Stimulated activated CD8-positive, alpha-beta memory T cell treated with anti-CD3 and anti-CD28 coated beads, Interleukin-4, amount 100 ng/mL, for 48 hours (primary cell): ENCODE results near the gene CORO2A.
"Not testable (repeated sequence)": the region's sequence is repeated elsewhere in the genome, so short reads cannot be mapped to it uniquely, and the experiment has no call there.

Experiments
- DNase-seq: peaks from one replicate; pipeline ENCODE4 v3.0.0-alpha.2; 2020

Gene CORO2A

DNA sequence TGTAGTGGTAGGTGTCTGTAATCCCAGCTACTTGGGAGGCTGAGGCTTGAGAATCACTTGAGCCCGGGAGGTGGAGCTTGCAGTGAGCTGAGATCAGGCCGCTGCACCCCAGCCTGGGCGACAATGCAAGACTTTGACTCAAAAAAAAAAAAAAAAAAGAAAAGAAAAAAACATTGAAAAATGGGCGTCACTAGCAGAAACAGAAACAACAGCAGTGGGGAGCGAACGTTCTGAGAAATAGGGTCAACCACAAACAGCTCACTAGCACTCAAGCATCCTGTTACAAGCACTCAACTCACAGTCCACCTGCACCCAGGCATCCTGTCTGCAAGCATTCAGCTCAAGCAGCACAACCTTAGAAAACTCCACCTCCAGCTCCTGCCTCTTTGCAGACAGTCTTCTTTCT lies 90.6 kb downstream of the CORO2A start:
- peak; percentile 77 for DNase-seq

DNA sequence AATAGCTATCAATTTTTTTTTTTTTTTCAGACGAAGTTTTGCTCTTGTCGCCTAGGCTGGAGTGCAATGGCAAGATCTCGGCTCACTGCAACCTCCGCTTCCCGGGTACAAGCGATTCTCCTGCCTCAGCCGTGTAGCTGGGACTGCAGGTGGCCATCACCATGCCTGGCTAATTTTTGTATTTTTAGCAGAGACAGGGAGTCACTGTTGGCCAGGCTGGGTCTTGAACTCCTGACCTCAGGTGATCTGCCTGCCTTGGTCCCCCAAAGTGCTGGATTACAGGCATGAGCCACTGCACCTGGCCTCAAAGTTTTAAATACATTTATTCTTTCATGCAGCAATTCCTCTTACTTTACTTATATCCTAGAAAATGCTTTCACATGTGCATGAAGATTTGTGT lies 91.0 kb downstream of the CORO2A start:
- DNase-seq = no peak

DNA sequence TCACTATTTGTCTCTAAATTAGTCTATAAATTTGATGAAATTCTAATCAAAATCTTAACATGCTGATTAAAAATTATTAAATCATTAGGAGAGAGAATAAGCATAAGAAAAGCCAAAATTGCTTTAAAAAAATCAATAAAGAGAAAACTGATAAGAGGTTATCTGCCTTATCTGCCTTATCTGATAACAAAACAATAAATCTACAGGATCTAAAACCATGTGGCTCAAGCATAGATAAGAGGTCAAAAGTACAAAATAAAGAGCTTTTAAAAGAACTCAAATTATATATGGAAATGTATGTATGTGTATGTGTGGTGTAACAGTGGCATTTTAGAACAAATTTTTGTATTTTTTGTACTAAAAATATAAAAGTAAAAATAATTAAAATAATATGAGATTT lies 92.0 kb downstream of the CORO2A start:
- no peak for DNase-seq

DNA sequence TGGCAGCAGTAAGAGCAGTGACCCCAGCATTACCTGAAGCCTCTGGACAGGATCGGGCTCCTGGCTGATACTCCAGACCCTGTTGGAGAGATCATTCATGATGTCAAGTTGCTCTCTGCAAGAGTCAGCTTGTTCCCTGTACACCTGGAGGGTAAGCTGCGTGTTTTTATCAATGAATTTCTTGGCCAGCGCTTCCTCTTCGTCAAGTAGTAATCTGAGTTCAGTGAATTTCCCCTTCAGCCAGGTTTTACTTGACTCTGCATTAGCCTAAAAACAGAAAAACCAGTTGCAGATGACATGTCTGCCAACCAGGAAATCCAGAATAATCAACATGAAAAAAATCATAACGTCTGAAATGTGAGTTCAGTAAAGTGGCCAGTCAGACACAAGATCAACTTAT lies 92.5 kb downstream of the CORO2A start:
- no peak for DNase-seq

DNA sequence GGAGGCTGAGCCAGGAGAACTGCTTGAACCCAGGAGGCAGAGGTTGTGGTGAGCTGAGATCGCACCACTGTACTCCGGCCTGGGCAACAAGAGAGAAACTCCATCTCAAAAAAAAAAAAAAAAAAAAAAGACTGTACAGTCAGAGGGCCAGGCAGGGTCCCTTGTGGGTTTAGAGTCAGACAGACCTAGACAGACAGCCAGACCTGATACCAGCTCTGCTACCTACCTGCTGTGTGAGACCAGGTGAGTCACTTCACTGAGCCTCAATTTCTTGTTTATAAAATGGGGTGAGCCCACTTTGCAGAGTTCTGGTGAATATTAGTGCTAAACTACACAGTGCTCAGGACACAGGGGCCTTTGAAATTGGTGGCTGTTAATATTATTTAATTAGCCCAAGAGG lies 93.1 kb downstream of the CORO2A start:
- no peak for DNase-seq

DNA sequence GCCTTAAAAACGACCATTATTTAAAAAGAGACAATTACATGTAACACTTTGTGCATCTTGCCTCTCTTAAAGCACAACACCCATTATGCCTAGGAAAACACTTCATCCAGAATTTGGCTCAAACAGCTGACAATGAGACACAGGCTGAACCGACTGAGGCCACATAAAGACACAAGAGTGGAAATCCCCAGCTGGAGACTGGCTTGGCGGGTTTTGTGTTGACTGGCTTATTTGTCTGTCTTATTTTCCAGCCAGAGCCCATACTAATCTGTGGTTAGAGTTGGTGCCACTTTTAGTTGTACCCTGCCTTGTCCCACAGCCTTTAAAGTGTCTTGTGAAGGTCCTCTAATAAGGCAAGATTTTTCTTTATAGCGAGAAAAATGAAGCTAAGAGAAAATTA lies 94.6 kb downstream of the CORO2A start:
- peak; percentile 53 for DNase-seq

DNA sequence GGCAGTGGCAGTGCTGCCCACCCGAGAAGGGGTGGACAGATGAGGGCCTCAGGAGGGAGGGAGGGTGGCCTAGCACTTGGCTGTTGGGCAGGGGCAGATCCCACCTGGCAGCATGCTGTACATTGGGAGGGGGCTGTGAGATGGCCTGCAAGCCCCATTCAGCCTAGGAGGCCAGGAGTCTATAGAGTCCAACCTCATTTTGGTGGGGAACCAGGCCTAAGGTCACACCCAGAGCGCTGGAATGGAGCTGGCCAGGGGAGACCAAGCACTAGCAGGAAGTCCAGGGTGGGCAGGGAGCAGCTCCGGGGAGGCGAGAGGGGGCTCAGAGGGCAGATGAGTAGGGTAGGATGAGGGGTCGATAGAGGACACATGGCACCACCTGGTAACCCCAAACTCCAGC lies 96.3 kb downstream of the CORO2A start:
- no peak for DNase-seq

DNA sequence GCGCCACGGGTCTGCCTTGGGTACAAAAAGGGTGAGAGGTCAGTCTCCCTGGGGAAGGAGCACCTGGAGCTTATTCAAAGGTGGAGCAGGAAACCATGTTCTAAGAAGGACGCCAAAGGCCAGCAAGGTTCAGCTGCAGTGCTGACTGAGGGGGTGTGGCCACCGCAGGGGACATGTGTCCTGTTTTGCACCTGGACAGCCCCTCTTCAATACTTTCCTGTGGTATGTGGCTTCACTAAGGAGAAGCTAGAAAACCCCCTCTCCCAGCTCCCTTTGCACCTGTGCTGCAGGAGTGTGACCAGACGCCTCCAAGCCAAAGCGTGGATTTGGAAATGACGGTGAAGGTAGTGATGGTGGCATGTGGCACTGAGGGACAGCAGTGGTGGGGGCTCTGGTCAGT lies 97.0 kb downstream of the CORO2A start:
- no peak for DNase-seq

DNA sequence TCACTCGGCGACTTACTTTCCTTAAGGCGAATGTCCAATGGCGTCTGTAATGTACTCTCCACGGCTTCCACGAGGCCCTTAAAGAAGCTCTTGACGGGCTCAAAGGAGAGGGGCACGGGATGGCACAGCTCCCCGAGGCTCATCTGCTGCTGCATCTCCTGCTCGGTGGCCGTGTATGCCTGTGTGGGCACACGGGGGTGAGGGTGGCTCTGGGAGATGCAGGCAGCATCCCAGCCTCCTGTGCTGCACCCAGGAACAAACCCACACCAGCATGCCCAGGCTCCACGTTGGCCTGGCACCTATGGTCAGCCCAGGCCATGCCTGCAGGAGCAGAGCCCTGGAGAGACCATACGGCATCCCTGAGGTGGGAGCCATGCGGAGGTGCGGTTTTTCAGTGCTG lies 97.6 kb downstream of the CORO2A start:
- no peak for DNase-seq

DNA sequence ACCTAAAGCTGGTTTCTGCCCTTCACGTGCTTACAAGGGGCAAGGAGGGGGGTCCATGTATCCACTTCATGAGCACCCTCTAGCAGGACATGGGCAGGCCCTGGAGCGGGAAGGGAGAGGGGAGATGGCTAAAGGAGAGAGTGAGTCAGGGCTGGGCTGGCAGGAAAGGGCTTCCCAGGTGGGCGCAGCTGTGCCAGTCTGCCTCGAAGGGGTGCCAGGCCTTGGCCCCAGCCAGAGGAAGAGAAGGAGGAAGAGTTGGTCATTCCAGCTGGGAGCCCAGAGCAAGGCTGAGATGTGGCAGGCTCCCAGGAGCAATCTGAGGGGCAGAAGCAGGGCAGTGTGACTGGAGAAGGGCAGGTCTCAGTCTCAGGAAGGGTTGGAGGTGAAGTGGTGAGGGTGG lies 98.1 kb downstream of the CORO2A start:
- no peak for DNase-seq

DNA sequence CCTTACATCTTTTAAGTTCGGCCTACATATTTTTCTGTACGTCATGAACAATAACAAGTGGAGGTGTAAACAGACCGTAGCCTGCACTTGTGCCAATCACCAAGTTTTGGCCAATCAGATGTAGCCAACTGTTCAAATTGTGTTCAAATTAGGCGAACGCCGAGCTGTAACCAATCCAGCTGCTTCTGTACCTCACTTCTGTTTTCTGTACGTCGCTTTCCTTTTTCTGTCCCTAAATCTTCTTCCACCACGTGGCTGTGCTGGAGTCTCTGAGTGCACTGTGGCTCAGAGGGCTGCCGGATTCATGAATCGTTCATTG lies 99.9 kb downstream of the CORO2A start:
- no peak for DNase-seq

DNA sequence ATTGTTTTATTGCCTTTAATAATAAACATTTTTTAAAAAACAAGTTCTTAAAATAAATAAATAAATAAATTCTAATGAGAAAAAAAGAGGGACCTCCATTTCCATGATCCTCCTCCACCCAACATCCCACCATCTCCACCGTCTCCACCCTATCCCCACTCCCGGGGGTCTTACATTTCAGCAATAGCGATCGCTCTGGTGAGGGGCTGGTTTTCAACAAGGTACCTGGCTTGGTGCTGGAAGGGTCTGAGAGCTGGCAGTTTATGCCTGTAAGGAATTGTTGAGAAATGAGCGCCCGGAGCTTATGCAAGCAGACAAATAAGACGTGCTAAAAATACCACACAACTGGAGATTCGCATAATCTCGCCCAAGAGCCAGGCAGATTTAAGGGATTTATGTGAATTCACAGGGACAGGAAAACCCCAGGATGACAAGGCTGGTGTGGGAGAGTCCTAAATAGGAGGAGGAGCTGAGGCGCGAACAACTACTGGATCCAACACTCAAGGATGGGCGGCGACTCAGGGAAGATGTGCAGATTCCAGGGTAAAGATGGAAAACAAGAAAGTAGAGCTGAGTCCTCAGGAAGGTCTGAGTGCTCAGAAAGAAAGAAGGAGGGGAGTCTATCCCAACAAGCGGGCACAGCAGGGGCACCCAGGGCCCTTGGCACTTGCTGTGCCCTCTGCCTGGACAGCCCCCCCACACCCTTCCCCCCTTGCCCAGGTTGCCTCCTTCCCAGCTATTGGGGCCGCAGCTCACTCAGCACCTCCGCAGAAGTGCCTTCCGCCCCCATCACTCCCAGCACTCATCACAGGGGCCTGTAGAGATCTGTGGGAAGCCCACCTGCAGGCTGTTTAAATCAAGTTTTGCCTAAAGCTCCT lies 100.5 kb downstream of the CORO2A start:
- DNase-seq = no peak

DNA sequence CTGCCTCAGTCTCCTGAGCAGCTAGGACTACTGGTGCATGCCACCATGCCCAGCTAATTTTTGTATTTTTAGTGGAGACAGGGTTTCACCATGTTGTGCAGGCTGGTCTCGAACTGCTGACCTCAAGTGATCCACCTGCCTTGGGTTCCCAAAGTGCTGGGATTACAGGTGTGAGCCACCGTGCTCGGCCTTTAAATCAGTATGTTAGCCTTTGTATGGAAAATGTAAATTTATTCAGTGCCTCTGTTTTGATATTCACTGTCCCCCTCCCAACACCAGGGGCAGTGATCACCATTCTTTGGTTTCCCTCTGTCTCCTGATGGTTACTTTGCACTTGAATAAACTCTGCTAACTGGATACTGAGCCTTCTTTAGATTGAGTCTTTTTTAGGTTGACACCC lies 101.8 kb downstream of the CORO2A start:
- DNase-seq = not testable (repeated sequence)

DNA sequence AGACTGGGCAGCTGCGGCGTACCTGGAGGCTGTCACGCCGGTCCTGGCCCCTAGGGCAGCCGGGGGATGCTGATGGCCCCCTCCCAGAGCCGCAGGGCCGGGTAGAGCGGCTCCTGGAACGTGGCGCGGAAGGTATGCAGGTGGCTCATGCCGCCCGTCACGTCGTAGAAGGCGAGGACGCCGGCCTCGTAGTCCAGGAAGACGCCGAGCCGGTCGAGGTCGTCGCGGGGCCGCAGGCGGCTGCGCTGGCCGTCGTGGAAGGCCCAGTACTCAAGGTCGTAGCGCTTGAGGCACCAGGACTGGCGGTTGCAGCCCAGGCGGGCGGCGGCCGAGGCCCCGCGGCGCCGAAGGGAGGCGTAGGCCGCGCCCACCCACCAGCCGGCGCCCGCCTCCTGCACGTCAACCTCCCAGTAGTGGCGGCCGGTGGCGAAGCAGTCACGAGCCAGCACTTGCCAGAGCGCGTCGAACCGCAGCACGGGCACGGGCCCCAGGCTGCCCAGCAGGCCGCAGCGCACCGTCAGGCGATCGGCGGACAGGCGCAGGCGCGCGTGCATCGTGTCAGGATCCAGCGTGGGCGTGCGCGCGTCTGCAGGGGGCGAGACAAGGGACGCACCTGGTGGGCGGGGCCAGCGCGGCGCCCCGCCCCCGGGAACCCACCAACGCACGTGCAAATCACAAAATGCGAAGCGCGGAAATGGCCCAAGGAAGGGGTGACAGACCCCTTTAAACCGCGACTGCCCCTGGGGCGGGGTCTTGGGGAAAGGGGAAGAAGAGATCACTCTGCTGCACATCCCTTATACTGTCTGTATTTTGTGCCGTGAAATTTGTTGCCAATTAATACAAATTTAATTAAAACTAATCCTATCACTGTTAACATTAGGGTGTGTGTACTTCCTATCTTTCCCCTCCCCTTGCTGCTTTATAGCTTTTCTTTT lies 104.8 kb downstream of the CORO2A start:
- peak; percentile 48 for DNase-seq

DNA sequence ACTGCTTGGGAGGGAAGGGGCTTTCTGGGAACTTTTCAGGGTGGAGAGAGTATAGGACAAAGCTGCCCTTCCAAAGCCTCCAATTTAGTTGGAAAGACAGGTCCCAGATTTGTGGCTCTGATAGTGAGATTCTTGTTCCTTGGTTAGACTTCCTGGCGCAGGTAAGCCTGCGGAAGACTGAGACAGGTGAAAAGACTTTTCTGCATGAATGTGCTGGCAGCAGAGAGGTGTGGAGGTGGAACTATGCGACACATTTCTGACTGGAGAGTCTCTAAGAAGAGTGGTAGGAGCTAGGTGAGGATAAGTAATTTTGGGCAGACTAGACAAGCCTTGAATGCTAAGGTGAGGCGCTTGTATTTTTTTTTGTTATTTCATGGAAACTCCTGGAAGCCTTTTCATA lies 106.0 kb downstream of the CORO2A start:
- DNase-seq = no peak

DNA sequence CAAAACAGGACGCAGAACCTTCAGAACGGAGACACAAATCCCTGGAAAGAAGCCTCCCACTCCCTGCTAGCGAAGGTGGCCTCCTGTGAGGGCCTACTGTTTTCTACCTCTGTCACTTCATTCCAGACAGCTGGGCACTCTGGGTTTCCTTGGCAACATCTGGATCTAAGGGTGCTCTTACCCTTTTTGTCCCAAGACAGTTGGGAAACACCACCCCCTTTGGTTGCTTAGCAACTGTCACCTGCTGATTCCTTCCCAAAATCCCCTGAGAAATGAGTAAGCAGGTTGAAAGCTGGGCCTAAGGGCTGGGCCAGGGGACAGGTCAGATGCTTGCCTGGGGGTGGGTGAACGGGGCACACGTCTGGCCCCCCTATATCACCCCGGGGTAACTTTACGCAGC lies 106.5 kb downstream of the CORO2A start:
- DNase-seq = no peak

DNA sequence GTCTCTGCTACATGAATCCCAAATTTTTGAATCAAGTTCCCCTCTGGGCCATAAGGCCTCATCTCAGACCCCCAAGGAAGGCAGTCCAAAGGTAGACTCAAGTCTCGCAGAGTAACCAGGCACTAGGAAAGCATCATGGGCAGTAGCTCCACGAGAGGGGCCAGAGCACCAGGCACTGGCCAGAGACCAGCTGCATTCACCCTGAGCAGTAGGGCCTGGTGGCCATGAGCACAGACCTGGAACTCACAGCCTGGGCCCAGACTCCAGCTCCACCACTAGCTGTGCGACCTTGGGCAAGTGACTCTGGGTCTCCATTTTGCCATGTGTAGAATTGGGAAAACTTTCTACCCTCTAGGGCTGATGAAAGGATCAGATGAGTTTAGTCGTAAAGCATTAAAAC lies 107.4 kb downstream of the CORO2A start:
- no peak for DNase-seq

DNA sequence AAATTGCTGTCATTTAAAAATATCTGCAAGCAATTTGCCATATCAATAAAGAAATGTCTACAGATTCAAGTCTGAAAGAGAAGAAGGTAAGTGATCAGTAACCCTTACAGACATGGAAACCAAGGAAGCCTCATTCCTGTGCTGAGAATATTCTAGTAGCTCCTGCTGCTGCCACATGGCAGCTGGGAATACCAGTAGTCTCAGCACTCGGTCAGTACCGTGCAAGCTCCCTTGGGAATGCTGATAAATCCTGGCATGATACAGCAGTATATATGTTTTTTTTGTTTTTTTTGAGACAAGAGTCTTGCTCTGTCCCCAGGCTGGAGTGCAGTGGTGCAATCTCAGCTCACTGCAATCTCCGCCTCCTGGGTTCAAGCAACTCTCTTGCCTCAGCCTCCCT lies 108.0 kb downstream of the CORO2A start:
- no peak for DNase-seq

DNA sequence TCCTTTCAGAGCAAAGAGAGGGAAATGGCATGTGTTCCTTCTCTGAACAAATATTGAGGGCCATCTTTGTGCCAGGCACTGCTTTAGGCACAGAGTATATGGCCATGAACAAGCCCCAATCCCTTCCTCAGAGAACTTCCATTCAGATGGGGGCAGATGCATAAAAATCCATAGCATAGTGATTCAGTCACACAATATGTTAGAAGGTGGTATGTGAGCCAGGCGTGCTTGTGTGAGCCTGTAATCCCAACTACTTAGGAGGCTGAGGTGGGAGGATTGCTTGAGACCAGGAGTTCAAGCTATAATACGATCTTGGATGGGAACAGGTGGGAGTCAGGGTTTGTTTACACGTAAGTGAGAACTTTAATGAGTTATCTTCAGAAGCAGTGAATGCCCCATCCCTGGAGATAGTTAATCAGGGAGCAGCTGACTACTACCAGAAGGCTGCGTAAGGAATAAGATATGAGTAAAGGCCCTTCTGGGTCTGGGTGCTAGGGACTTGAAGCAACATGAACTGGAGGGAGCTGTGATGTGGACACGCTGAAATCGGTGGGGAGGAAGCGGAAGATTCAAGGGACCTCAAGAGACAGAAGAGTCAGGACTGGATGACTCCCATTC lies 108.8 kb downstream of the CORO2A start:
- DNase-seq = no peak

DNA sequence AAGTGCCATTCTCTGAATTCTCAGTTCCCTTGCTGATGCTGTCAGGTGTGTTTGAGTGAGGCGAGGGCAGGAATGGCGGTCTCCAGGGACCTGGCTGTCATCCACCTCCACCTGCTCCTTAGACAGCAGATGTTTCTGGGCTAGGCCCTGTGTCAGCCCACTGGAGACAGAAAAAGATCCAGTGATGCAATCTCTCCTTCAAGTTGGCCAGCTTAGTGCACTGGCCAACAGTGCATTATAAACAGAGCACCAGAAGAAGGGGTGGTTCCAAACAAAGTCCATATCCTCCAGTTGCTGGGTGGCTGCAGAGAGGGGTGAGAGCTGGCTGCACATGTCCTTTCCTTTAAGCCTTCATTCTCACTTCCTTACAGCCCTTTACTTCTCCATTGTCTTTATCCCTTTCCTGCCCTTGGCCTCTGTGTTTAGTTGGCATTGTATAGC lies 109.4 kb downstream of the CORO2A start:
- no peak for DNase-seq

DNA sequence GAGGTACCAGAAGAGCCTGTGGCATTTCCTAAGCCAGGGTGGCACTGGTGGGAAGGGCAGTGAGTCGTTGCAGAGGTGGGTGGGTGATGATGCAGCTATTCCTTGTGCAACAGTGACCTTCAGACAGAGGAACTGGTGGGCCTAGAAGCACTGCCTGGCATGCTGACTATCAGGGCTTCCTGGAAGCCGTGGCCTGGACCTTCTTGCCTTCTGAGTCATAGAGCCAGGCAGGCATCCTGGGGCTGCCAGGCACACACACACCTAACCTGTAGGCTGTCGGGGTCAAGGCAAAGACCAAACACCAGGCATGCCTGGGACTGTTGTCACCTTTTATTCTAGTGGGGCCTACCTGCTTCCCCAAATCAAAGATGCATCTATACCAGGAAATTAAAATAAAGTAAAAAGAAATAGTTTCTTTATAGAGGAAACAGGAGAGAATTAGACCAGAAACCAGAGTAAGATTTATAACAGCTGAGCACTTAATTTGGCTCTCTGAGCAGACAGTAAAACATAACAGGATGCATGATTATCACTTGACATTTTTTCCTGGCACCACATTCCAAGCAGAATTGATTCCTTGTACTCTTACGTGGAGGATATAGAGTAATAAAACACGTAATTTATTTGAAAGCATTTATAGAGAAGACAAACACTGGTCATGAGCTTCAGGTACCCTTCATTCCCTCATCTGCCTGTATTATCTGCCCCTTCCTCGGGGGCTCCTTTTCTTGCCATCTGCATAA lies 110.8 kb downstream of the CORO2A start:
- DNase-seq = peak; percentile 65

DNA sequence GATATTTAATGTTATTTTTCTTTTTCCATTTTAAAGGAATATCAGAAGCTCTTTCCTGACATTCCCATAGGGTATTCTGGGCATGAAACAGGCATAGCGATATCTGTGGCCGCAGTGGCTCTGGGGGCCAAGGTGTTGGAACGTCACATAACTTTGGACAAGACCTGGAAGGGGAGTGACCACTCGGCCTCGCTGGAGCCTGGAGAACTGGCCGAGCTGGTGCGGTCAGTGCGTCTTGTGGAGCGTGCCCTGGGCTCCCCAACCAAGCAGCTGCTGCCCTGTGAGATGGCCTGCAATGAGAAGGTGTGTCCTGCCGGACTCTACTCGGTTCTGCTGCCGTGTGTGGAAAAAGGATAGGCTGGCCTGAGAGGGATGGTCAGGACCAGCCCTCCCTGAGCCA lies 111.7 kb downstream of the CORO2A start:
- no peak for DNase-seq

DNA sequence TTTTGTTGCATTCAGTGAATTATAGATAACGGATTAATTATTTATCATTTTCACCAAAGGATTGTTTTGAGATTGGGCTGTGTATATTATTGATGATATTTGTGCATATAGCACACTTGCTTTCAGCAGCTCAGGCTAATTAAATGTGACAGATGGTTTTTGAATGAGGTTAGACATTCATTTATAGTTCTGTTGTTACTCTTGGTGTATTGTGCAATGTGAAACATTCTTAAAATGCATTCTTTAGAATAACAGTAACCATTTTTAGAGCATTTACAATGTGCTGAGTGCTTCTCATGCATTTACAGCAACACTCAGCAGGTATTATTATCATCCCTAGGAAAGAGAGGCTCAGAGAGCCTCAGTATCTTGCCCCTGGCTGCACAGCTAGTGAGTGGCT lies 112.1 kb downstream of the CORO2A start:
- DNase-seq = no peak
